Left lobe of liver (tissue), 2 donors: ENCODE measurements around the gene NKAIN1. TPM values are rescaled to one million over a fixed set of nuclear protein-coding genes. Genes with fewer than 3 reads are reported as not detected.
"Not testable (repeated sequence)": the region's sequence is repeated elsewhere in the genome, so short reads cannot be mapped to it uniquely, and the experiment has no call there.

ENCODE experiments used
- ATAC-seq: fragments of 200-7000 bp; cut with Tn5 transposase; one replicate; pipeline ENCODE4 v1.9.1; 2020; ENCODE audit warnings: mild to moderate bottlenecking, moderate library complexity
- DNase-seq: peaks from one replicate; pipeline ENCODE4 v3.0.0-alpha.2; 2020; ENCODE audit warnings: low spot score
- total RNA-seq: library from RNA; stranded (reverse); gene quantifications from one replicate; pipeline ENCODE4 v1.2.1, GENCODE V29; 2021
- donor health status: DM: no; HTN: no; CAD: no; lungs with moderate emphysema.
- donor health status: DM: no; HTN: yes; CAD: no.

Gene NKAIN1
- total RNA-seq, 1 donor from 2014 or later, result not detected

DNA sequence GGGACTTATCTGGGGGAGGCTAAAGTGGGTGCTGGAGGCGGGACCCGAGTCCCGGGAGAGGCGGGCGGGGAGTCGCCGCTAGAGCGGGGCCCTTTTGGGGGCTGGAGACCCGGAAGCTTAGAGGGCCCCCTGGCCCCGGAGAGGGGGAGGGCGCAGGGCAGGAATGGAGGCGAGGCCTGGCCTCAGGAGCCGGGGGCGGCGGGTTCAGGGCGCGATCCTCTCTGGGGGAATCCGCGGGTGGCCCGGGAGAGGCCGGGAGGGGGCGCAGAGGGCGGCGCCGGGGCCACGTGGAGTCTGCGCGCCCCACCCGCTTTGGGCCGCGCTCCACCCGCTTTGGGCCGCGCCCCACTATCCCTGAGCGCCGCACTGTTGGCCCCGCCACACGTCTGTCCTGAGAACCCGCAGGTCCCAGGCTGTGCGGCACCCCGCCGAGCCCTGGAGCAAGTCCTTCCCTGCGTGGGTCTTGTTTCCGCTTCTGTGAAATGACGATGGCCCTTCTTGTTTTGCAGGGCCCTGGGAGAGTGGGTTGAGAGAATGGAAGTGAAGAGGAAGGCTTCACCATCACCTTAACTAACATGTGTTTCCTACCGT is 84.4 kb downstream of the NKAIN1 start:
- ATAC-seq (peak; percentile 88), DNase-seq (peak; percentile 62)

DNA sequence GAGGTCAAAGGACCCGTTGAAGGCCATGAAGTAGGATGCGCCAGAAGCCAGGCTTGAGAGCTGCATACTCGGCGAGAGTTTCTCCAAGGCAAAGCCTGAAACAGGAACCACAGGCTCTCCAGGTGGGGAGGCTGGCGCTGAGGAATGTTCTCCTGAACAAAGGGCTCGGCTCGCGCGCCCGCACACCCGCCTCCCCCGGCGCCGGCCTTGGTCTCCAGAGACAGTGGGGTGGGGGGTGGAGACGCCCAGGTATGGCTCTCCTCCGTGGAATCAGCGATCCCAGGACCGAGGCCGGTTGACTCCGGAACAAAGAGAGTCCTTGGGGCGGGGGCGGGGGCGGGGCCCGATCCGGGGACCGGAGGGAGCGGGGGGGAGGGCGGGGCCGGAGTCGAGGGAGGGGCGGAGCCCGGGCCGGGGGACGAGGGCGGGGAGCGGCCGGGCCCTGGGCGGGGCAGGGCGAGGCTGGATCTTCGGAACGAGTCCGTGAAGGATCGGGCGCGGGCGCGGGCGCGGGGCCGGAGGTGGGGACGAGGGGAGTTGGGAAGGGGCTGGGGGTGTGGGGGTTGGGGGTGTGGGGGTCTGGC is 85.0 kb downstream of the NKAIN1 start:
- peak; percentile 91 for ATAC-seq
- DNase-seq, result peak; percentile 74

DNA sequence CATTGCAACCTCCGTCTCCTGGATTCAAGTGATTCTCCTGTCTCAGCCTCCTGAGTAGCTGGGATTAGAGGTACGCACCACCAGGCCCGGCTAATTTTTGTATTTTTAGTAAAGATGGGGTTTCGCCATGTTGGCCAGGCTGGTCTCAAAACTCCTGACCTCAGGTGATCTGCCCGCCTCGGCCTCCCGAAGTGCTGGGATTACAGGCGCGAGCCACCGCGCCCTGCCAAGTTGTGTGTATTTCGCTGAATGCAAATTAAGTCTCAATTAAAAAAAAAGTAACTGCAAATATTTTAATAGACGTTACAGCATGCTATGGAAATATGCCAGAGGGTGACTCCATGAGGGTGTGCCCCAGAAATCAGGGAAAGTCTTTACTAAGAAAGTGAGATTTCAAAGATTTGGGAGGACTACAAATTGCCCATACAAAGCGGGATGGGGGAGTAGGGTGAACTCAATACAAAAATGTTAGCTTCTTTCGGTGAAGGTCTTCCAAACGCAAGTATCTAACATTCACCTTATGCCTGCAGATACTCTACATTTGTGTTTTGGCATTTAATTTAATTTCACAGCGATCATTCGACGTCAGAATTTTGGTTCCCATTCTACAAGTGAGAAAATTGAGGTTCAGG is 85.6 kb downstream of the NKAIN1 start:
- DNase-seq, result no peak
- ATAC-seq, result no peak

DNA sequence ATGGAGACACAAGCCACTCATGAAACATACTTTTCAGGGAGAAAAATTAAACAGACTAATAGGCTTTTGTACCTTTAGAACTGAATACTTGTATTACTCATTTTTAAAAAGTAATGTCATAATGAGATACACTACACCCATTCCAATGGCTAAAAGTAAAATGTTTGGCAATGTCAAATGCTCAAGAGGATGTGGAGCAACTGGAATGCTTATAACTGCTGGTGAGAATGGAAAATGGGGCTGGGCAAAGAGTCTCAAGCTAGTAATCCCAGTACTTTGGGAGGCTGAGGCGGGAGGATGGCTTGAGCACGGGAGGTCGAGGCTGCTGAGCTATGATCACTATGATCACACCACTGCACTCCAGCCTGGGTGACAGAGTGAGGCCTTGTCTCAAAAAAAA is 86.3 kb downstream of the NKAIN1 start:
- ATAC-seq, result no peak
- no peak for DNase-seq

DNA sequence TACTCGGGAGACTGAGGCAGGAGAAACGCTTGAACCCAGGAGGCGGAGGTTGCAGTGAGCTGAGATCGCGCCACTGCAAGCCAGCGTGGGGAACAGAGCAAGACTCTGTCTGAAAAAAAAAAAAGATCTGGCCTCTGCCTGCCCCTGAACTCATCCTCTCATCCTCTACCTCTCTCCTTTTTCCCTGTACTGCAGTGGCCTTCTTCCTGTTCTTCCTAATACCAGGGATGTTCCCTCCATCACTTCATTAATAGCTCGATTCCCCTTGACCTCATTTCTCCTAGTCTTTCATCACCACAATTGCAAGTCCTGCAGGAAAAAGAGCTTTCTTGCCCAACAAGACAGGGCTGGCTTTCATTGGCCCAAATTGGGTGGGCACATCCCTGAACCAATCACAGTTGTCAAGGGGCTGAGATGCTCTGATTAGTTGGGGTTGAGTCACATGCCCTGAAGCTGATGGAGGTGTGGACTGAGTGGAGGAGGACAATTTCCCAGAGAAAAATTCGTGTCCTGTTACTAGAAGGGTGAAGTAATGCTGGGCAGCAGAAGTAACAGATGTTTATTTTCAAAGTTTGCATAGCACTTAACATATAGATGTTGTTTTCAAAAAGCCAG is 87.4 kb downstream of the NKAIN1 start:
- no peak for ATAC-seq
- DNase-seq, result no peak

DNA sequence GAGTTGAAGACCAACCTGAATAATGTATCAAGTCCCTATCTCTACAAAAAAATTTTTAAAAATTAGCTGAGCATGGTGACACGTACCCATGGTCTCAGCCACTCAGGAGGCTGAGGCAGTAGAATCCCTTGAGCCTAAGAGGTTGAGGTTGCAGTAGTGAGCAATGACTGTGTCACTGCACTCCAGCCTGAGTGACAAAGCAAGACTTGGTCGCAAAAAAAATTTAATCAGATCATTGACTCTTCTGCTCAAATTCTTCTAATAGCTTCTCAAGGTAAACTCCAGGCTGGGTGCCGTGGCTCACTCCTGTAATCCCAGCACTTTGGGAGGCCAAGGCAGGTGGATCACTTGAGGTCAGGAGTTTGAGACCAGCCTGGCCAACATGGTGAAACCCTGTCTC is 88.3 kb downstream of the NKAIN1 start:
- ATAC-seq (no peak), DNase-seq (no peak)

DNA sequence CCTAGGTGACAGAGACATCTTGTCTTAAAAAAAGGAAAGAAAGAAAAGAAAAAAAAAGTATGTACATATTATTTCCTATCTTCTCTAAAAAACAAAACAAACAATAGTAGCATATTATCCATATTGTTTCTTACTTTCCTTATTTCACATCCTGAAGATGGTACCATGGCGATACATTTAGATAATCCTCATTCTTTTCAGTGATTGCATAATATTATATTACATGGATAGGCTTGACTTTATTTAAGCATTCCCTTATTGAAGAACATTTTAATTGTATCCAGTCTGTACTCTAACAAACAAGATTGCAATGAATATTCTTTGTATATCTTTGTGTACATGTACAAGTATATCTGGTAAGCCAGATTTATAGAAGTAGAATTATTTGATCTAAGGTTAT is 91.3 kb downstream of the NKAIN1 start:
- ATAC-seq (no peak), DNase-seq (no peak)

DNA sequence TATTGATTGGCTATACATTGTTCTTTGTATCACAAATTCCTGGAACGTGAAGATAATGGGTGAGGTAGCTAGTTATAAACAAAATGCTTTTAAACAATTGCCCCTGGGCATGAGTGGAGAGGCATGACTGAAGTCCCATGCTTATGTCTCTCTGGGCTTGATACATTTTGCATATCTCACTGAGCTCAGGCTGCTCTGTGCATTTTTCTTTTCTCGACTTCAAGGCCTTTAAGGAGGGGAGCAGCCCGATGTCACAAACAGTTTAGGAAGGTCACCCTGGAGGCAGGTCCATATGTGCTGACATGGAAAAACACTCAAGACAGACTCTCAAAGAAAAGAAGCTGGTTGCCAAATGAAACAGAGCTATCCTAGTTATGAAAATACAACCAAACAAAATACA is 94.0 kb downstream of the NKAIN1 start:
- DNase-seq (no peak), ATAC-seq (no peak)

DNA sequence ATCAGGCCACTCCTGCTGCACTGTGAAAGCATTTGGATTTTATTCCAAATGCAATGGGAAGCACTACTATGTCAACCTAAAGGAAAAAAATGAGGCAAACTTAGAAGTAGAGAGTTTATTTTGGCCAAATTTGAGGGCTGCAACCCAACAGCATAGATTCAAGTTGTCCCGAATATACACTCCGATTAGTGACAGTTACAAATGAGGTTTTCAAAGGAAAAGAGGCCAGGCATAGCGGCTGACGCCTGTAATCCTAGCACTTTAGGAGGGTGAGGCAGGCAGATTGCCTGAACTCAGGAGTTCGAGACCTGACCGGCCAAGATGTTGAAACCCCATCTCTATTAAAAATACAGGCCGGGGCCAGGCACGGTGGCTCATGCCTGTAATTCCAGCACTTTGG is 95.2 kb downstream of the NKAIN1 start:
- DNase-seq (no peak), ATAC-seq (no peak)

DNA sequence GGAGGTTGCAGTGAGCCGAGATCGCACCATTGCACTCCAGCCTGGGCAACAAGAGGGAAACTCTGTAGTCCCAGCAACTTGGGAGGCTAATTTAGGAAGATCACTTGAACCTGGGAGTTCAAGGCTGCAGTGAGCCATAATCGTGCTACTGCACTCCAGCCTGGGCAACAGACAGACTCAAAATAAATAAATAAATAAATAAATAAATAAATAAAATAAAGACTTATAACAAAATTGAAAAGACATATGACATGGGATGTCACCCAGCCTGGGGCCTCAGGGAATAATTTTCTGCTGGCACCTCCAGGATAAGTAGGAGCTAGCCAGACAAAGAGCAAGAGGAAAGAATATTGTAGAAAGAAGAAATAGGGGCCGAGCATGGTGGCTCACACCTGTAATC is 96.2 kb downstream of the NKAIN1 start:
- ATAC-seq (no peak), DNase-seq (no peak)

DNA sequence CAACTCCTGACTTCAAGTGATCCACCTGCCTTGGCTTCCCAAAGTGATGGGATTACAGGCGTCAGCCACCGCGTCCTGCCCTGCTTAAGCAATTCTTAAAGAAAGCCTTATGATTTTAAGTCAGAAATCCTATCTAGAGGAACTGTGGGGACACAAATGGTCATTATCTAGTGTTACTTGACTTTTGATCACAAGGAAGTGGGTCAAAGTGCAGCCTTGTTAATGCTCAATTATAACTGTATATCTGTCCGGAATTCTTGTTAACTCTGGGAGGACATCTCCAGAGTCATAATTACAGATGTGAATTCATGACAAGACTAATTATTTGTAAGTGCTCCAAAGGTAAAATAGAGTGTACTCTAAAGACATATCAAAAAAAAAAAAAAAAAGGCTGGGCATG is 97.3 kb downstream of the NKAIN1 start:
- DNase-seq (no peak), ATAC-seq (no peak)

DNA sequence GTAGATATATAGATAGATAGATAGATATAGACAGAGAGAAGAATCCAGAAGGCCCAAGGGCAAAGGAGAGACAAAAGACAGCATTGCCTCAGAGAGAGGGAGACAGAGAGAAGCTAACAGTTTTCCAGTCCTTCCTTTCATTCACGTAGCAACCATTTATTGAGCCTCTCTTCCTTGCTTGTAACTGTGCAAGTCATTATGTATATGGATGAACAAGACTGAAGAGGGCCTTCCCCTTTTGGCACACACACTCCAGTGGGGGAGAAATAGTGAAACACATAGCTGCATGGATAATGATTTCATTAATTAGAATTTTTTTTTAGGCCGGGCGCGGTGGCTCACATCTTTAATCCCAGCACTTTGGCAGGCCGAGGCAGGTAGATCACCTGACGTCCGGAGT is 99.4 kb downstream of the NKAIN1 start:
- DNase-seq, result no peak
- ATAC-seq, result no peak

DNA sequence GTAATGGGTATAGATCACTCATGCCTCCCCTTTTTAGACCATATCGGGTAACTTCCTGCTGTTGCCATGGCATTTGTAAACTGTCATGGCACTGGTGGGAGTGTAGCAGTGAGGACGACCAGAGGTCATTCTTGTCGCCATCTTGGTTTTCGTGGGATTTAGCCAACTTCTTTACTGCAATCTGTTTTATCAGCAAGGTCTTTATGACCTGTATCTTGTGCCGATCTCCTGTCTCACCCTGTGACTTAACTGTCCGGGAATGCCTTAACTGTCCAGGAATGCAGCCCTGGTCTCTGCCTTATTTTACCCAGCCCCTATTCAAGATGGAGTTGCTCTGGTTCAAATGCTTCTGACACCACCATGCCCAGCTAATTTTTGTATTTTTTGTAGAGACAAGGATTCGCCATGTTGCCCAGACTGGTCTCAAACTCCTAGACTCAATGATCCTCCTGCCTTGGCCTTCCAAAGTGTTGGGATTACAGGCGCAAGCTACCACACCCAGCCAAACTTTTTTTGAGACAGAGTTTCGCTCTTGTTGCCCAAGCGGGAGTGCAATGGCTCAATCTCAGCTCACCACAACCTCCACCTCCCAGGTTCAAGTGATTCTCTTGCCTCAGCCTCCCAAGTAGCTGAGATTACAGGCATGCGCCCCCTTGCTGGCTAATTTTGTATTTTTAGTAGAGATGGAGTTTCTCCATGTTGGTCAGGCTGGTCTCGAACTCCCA is 100.7 kb downstream of the NKAIN1 start:
- DNase-seq, ATAC-seq: not testable (repeated sequence)

DNA sequence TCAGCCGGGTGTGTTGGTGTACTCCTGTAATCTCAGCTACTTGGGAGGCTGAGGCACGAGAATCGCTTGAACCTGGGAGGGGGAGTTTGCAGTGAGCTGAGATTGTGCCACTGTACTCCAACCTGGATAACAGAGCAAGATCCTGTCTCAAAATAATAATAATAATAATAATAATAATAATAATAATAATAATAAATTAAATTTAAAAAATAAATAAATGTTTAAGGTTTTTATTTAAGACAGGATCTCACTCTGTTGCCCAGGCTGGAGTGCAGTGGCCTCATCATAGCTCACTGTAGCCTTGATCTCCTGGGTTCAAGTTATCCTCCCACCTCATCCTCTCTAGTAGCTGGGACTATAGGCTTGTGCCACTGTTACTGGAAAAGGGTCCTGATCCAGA is 101.8 kb downstream of the NKAIN1 start:
- ATAC-seq, DNase-seq: not testable (repeated sequence)

DNA sequence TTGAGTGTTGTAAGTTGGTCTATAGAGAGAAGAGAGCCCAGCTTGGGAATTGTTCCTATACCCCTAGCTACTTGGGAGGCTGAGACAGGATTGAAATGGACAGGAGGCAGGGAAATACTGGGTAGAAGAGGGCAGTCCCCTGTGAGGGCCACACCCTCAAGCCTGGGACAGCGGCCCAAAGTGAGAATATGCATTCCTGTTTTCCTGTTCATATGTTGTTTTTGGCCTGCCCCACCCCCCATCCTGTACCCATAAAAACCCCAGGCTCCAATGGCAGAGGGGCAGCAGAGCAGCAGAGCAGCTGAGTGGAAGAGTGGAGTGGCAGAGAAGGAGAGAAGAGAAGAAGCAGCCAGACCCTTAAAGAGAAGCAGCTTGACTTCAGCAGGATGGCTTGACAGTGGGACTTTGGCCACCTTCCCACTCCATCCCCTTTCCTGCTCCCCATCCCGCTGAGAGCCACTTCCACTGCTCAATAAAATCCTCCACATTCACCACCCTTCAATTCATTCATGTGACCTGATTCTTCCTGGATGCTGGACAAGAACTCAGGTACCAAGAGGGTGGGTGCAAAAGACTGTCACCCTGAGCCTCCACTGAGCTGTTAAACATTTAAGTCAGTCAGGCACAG is 103.6 kb downstream of the NKAIN1 start:
- DNase-seq, result no peak
- no peak for ATAC-seq

DNA sequence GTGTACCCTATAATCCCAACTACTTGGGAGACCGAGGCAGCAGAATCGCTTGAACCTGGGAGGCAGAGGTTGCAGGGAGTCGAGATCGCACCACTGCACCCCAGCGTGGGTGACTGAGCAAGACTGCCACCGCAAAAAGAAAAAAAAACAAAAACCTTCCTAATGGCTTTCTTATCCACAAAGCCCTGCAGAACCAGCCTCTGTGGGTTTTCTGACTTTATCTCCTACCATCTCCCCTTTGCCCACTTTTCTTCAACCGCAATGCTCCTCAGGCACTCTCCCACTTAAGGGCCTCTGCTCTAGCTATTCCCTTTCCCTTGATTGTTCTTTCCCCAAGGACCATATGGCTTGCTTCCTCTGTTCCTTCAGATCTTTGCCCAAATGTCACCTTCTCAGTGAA is 106.3 kb downstream of the NKAIN1 start:
- ATAC-seq (no peak), DNase-seq (no peak)

Other genes starting within 250 kb of the NKAIN1 start
- gene PUM1, start 174.2 kb downstream of the NKAIN1 start, total RNA-seq, result 51.2 TPM
- gene SNRNP40, start 56.9 kb upstream of the NKAIN1 start, total RNA-seq, result 14.3 TPM
- gene ZCCHC17, start 57.1 kb upstream of the NKAIN1 start, total RNA-seq, result 5.2 TPM
- gene FABP3, start 133.2 kb upstream of the NKAIN1 start, total RNA-seq, result 3.0 TPM
- 69.1 TPM for gene SERINC2, start 173.3 kb upstream of the NKAIN1 start, total RNA-seq